ENCODE data around the gene CLTRN.
A peak's percentile ranks its signal among the peaks of the same experiment; 100 is the strongest.
"Not testable (repeated sequence)": the region's sequence is repeated elsewhere in the genome, so short reads cannot be mapped to it uniquely, and the experiment has no call there.

The CLTRN gene, protein sequence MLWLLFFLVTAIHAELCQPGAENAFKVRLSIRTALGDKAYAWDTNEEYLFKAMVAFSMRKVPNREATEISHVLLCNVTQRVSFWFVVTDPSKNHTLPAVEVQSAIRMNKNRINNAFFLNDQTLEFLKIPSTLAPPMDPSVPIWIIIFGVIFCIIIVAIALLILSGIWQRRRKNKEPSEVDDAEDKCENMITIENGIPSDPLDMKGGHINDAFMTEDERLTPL

DNA sequence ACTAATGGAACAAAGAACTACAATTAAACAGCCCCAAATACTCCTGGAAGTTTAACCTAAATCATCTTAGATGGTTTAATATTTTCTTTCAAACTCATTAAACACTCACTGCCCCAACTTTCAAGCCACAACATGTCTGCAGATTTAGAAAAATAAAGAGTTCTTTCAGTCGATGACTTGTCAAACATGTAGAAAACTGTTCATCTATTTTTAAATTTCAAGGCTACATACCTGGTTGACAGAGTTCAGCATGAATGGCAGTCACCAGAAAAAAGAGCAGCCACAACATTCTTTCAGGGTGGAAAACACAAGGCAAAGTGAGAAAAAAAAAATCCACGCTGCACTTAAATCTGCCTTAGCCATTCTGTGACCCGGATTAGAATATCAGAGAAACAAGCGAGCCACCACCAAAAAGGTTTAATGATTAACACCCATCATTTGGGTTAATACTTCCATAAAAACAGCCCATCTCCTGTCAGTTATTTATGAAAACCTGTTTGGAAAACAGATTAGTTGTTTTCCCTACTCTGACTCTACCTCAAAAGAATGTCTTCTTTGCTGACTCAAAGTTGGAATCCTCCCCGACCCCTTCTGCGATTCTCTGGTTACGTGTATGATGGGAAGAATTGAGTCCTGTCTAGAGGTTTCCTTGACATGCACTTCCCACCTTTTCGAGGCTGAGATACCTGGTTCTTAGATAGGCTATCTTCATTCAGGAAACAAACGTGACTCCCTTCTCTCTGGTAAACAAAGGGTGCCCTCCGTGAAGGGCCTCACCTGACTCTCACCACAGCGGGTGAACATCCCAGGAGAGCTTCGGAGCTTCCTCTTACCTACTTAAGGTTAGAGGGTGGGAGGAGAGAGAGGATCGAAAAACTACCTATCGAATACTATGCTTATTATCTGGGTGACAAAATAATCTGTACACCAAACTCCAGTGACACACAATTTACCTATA is at the start of gene CLTRN:
CLTRN (minus strand) TSS at position 319 of the 958 bp plus-strand sequence; CDS start at position 289, 30 bp downstream.
- DNase-seq (ENCODE audit: low read depth, low spot score) = peak; percentile 56

DNA sequence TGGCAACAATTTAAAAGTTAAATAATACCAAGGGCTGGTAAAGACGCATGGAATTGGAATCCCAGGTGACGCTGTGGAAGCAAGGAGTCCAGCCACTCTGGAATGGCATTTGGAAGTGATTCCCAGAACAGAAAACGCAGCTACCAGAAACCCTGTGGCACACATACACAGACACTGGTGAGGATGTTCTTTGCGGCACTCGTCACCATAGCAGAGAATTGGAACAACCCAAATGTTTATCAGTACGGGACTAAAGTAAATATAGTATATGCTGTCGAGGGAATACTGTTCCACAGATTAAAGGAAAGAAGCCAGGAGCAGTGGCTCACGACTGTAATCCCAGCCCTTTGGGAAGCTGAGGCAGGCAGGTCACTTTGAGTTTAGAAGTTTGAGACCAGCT is 39.7 kb upstream of the CLTRN start:
- DNase-seq (ENCODE audit: low read depth, low spot score) = not testable (repeated sequence)

DNA sequence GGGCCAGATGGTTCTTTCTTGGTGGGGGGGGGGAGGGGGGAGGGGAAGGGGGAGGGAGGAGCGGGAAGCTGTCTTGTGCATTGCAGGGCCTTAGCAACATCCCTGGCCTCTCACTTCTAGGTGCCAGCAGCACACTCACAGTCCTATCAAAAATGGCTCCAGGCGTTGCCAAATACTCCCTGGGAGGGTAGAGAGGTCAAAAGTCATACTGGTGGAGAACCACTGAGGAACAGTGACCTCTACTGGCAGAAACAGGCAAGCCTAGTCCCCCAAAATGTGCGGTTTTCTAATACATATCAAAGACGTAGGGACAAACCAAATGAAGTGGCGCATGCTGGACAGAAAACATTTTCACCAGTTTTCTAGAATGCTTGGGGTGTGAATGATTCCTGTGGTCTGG is 39.2 kb upstream of the CLTRN start:
- not testable (repeated sequence) for DNase-seq (ENCODE audit: low read depth, low spot score)

DNA sequence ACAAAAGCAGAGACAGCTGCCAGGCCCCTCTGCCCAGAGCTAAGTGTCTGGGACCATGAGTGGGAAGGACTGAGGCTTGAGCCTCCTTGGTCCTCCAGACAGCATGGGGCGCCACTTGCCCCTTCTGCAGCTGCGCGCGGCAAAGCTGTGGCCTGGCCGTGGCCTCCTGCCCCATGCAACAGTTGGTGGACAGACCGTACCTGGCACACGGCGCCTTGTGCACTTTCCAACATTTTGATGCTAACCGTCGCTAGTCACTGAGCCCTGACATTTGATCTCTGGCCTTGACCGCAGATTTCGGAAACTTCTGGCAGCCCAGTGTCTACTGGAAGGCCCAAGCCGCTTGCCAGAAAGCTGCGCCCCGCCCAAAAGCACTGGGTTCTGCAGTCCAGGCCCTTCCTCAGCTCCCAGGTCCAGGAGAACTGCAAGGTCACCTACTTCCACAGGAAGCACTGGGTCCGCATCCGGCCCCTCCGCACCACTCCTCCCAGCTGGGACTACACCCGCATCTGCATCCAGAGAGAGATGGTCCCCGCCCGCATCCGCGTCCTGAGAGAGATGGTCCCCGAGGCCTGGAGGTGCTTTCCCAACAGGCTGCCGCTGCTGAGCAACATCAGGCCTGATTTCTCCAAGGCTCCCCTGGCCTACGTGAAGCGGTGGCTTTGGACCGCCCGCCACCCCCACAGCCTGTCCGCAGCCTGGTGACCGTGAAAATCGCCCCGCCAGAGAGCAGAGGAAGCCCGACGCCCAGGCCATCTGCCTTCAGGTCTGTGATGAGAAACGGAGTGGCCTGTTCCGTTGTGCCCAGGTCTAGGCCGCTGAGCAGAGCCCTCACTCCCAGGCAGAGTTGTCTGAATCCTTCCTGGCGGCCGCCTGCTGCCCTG is 38.1 kb upstream of the CLTRN start:
- no peak for DNase-seq (ENCODE audit: low read depth, low spot score)

DNA sequence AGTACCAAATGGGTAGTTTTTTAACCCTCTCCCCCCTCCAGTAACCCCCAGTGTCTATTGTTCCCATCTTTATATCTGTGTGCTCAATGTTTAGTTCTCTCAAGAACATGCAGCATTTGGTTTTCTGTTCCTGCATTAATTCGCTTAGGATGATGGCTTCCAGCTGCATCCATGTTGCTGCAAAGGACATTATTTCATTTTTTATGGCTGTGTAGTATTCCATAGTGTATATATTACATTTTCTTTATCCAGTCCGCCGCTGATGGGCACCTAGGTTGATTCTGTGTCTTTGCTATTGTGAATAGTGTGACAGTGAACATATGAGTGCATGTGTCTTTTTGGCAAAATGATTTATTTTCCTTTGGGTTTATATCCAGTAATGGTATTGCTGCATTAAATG is 31.9 kb upstream of the CLTRN start:
- DNase-seq (ENCODE audit: low read depth, low spot score) = no peak

DNA sequence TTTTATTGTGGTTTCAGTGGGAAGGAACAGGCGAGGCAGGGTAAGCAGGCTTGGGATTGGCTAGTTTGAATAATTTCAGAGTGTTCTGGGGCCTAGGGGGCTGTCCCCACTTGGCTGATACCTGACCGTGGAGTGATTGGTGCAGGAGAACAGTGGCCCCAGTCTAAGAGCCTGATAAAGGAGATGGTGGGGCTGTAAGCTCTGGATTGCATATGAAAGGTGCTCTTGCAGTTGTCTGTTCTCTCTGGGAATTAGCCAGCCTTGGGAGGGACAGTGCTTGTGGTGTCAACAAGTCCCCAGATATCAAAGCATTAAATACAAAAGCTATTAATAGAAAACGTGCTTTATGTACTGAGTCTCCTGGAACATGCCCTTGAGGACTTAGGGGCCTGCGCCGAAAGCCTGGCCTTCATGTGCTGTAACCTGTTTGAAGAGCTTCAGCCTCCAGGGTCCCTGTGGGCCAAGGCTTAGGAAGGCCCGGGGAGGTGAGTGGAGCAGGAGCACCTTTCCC is 30.4 kb upstream of the CLTRN start:
- DNase-seq (ENCODE audit: low read depth, low spot score) = no peak

DNA sequence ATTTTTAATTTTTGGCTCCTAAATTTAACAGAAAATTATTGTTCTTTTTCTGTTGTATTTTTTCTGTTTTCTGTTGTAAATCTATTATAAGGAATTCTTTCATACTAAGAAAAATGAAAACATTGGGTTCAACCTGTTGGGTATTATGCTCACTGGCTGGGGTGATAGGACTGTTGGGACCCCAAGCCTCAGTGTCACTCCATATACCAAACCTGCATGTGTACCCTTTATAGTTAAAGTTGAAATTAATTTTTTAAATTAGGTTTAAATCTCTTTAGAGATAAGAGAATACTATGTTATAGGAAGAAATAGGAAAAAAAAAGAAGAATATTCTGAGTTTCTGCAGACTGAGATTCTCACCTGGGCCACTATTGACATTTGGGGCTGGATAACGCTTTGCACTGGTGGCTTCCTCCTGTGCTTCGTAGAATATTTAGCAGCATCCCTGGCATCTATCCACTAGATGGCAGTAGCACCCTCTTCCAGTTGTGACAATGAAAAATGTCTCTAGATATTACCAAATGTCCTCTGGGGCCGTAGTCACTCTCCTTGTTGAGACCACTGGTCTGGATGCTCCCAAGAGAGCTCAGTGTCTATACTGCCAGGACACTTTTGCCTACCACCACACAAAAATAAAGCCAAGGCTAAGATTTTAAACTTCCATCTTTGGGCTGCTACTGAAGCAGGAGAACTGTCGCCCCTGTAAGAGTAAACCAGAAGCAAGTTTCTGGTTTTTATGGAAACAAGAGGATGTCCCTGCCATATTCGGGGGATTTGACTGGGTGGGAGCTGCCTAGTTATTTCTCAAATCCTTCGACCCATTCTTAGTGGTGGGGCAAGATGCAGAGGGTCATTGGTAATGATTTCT is 22.4 kb upstream of the CLTRN start:
- DNase-seq (ENCODE audit: low read depth, low spot score) = peak; percentile 74

DNA sequence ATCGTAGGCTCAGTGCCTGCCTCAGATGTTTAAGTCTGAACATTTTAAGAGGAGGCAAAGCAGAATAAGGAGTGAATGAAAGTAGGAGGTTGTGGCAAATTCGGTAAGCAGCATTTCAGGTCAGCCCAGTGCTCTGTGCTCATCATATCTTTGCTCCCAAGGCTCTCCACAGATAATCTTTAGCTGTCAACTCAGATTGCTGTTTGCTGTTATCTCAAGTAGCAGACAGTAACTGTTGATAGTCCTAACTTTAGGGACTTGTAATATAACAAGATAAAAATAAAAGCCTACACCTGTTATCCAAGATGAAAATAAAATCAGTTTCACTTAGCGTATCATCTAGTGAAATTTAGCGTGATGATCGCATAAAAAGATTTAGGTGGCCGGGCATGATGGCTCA is 18.6 kb upstream of the CLTRN start:
- no peak for DNase-seq (ENCODE audit: low read depth, low spot score)

DNA sequence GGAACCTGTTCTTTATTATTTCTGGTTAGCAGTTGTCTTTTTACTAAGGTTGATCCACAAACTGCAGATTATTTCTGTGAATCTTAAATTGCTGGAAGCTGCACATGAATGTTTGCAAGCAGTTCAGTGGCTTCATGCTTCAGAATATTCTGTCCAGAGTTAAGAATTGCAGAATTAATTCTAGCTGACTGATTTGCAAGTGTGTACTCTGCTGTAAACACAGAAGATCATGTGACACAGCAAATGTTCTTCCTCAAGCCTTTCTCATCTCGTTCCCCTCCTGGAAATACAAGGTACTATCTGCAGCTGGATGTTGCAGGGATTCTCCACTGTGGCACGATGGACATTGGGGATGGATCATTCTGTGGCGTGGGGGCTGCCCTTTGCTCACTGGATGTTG is 16.8 kb upstream of the CLTRN start:
- no peak for DNase-seq (ENCODE audit: low read depth, low spot score)

DNA sequence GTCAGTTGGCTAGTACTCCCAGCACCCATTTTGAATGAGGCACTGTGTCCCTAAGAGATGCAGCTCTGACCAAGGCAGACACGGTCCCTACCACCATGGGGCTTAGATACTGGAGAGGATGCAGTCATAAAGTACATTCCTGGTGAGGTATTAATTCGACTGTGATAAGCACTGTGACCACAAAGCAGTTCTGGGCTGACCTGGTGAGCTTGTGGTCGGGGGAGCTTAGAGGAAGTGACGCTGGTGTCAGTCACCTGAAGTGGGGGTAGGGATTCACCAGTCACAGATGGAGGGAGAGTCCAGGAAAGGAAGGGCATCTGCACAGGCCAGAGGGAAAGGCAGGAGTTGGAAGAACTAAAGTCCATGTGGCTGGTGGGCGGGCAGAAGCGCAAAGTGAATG is 15.8 kb upstream of the CLTRN start:
- peak; percentile 55 for DNase-seq (ENCODE audit: low read depth, low spot score)

DNA sequence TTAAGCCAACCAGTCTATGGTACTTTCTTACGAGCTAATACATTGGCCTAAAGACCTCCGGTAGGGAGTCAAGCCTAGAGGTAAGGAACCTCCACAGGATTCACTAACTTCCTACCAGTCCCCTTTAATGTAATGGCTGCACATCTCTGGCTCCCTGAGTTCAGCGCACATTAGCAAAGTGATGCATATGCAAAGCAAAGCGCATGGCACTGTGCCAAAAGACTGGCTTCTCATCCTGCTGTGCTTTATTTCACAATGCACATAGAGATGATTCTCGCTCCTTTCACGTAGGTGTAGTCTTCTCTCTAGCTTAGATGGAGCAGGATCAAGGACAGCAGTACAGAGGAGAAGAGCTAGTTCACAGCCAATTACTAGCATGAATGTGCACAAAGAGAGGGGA is 14.6 kb upstream of the CLTRN start:
- no peak for DNase-seq (ENCODE audit: low read depth, low spot score)

DNA sequence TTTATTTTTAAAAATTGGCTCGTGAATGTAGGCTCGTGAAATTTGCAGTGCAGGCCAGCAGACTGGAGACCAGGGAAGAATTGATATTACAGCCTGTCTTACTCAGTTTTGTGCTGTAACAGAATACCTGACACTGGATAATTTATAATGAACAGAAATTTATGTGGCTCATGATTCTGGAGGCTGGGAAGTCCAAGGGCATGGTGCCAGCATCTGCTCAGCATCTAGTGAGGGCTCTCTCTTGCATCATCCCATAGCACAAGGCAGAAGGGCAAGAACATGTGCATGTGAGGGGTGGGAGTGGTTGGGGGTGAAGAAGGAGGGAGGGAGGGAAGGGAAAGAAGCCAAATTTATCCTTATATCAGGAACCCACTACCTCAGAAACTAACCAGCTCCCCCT is 13.7 kb upstream of the CLTRN start:
- DNase-seq (ENCODE audit: low read depth, low spot score) = no peak

DNA sequence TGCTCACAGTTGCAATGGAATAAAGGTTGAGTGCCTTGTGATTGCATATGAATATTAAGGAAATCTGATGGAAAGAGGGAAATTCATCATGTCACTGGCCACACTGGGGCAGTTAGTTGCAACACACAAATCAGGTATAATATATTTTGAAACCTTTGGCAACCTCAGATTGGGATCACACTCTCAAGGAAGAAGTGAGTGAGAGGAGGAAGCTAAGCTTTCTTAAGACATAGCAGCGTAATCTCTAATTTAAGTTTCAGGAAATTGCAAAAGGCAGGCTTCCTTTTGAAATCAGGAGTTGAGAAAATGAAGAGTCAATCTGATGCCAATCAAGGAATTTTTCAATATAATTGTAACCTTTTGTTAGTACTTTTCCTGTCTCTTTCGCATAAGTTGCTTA is 12.3 kb upstream of the CLTRN start:
- no peak for DNase-seq (ENCODE audit: low read depth, low spot score)

DNA sequence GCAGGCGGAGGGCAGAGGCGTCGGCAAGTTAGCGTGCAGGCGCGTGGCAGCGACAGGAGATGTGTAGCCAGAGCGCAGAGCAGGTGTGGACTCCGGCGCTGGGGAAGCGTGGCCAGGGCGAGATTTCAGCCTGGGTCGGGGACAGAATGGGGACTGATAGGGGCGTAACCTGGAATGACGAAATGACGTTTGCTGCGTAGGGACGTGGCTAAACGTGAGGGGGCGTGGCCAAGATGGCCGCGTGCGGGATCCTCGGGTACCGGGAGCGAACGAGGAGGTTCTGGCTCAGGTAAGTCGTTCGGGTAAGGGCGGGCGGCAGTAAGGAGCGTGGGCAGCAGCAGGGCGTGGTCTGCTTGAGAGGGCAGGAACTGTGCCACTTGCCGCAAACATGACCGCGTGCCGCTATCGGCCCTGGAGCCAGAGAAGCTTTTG is 10.9 kb upstream of the CLTRN start:
- peak; percentile 92 for DNase-seq (ENCODE audit: low read depth, low spot score)

DNA sequence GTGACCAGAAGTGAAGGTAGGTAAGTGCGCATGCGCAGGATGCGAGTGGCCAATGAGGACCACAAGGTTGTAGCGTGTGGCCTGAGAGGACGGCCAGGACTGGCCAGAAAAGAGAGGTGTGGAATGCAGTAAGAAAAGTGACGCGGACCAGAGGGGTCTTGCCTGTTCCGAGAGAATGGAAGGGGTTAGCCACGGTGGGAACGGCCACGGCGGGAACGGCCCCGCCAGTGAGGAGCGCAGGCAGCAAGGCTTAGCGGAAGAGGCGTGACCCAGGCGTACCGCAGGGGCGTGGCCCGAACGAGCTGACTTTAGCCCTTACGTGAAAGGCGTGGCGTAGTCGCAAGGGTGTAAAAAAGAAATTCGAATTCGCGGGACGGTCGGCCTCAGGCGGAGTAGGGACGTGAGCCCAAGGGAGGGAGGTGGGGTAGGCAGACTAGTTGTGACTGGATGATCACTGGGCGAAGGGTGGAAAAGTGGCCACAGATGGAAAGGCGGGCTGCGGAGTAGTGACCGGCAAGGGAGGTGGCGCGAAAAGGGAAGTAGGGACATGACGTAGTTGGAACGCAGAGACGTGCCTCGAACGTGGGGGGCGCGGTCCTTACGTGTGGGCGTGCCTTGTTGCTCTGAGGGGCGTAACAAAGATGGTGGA is 10.4 kb upstream of the CLTRN start:
- peak; percentile 97 for DNase-seq (ENCODE audit: low read depth, low spot score)

DNA sequence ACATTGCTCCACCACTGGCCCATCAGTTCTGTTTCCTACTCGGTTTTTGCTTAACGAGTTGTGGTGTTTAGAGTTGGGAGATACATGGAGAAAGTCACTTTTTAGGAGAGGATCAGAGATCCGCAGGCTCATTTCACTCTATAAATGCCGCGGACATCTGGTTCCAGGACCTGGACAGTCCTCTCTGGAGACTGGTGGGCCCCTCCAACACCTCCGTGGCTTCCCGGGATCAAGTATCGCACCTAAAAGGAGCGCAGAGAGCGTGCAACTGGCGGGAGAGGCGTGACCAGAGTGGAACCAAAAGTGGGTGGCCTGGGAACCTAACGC is 9.9 kb upstream of the CLTRN start:
- no peak for DNase-seq (ENCODE audit: low read depth, low spot score)

DNA sequence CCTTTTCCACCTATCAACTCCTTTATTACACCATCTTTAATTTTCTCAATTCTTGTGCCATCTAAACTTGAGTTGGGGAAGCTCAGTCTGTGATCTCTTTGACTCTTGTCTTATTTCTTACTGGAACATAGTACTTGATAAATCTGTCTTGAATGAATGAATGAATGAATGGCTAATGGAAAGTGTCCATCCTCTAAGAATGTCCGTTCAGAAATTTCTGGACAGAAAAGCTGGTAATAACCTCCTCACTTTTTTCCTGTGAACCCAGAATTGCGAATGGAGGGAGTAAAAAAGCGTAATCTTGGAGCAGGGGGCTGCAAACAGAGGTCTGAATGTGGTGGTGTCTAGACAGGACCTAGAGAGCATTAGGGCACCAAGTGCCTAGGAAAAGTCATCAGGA is 9.4 kb upstream of the CLTRN start:
- DNase-seq (ENCODE audit: low read depth, low spot score) = no peak

DNA sequence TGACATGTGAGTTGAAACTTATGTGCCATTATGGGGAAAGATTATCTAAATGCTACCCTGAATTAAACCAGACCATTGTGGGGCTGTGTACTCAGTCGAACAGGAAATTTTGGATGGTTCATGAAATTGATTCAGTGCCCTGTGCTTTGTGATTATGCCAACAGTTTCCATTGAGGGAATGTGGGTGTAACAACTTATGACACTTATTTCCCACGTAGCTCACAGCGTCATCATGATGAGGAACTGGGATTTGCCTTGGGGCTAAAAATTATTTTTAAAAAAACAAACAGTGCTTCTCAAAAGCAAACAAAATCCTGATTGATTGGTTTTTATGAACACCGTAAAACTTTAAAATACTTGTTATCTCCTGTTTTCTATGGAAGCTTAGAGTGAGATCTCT is 8.3 kb upstream of the CLTRN start:
- DNase-seq (ENCODE audit: low read depth, low spot score) = no peak

DNA sequence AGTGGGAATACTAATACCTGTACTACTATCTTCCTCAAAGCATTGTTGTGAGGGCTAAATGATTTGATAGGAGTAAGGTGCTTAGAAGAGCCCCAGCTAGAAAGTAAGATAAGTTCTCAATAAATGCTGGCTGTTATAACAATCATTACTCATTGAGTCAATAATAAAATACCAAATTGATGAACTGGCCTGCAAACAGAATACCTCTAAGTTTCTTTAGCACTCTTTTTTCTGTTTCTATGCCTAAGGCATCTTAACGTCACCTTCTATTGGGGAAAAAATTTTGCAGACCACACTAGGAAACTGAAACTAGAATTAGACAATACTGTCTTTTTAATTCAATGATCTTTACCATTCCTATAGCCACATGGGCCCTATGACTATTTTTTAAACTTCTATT is 1.2 kb downstream of the CLTRN start:
- no peak for DNase-seq (ENCODE audit: low read depth, low spot score)

DNA sequence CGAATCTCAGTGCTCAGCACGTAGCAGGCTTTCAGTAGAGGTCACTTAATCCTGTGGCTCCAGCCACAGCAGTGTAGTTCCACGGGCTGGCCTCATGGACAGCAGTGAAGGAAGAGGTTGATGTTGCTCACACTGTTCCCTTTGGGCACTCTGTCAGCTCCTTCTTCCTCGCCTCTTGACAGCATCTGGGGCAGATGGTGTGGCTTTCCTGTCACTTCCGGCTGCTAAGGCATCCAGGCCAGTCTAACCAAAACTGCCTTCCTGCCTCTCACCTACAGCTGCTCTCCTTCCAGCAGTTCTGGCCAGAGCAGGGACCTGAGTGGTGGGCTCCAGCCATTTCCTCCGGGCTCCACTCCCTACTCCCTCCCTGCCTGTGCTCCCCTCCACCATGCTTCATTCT is 9.8 kb downstream of the CLTRN start:
- DNase-seq (ENCODE audit: low read depth, low spot score) = not testable (repeated sequence)

Data from astrocyte of the hippocampus (primary cell).